MM.1S (cell line): ENCODE results near the gene RPS14.

Source experiments
- EZH2 ChIP-seq: fragments of 300-600 bp; sonication (generic); optimal IDR thresholded peaks from 2 replicates; pipeline ENCODE3; 2017; ENCODE audit warnings: low read depth, mild to moderate bottlenecking, antibody characterized with exemption, low read length, mixed read lengths
- EZH2phosphoT487 ChIP-seq: fragments of 300-600 bp; sonication (generic); IDR thresholded peaks from 2 replicates; pipeline ENCODE4 v1.6.1; 2018; ENCODE audit warnings: antibody characterized with exemption, low read length
- TF ChIP-seq, protein P1 (sequence below): fragments of 300-600 bp; sonication (generic); IDR thresholded peaks from 2 replicates; pipeline ENCODE4 v1.5.1; 2016; ENCODE audit warnings: antibody characterized with exemption, low read length, mixed read lengths

DNA sequence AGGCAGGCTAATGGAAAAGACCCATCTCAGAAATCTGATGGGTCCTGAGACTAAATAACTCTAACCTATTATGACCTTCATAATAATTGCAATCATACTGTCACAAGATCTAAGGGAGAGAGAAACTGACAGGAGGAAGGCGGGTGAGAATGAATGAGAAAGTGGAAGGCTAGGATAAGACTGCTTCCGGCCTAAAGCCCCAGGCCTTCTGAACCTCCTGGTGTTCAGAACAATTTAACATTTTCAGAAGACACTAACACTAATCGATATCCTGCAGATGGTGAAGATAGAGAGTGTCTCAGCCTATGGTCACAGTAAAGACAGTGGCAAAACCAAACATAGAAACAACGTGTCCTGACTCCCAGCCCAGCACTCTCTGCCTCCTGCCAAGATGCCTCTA is 1.2 kb downstream of the RPS14 start:
- TF ChIP-seq, protein P1, sequence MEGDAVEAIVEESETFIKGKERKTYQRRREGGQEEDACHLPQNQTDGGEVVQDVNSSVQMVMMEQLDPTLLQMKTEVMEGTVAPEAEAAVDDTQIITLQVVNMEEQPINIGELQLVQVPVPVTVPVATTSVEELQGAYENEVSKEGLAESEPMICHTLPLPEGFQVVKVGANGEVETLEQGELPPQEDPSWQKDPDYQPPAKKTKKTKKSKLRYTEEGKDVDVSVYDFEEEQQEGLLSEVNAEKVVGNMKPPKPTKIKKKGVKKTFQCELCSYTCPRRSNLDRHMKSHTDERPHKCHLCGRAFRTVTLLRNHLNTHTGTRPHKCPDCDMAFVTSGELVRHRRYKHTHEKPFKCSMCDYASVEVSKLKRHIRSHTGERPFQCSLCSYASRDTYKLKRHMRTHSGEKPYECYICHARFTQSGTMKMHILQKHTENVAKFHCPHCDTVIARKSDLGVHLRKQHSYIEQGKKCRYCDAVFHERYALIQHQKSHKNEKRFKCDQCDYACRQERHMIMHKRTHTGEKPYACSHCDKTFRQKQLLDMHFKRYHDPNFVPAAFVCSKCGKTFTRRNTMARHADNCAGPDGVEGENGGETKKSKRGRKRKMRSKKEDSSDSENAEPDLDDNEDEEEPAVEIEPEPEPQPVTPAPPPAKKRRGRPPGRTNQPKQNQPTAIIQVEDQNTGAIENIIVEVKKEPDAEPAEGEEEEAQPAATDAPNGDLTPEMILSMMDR, result no peak
- TF ChIP-seq EZH2 (no peak), EZH2phosphoT487 (no peak)
